H9 (cell line): ENCODE measurements around the gene ADAM17. TPM values are rescaled to one million over a fixed set of nuclear protein-coding genes. Genes with fewer than 3 reads are reported as not detected.

Experiments
- DNase-seq: peaks from one replicate; pipeline ENCODE4 v3.0.0-alpha.2; 2017
- H2AFZ ChIP-seq: one replicate; pipeline ENCODE4 v1.6.1; 2013; ENCODE audit warnings: mild to moderate bottlenecking, low read length, control low read depth, moderate library complexity
- H2AK5ac ChIP-seq: 2 replicates; pipeline ENCODE4 v1.6.1; 2013; ENCODE audit warnings: low read length, control low read depth, mixed read lengths; ENCODE audit not compliant: insufficient read length
- H2BK120ac ChIP-seq: one replicate; pipeline ENCODE4 v1.6.1; 2013; ENCODE audit warnings: low read depth, mild to moderate bottlenecking, low read length, control low read depth, inconsistent platforms; ENCODE audit not compliant: poor library complexity, severe bottlenecking
- H2BK12ac ChIP-seq: 2 replicates; pipeline ENCODE4 v1.6.1; 2013; ENCODE audit warnings: low read length, control low read depth, mixed read lengths, low read depth; ENCODE audit not compliant: insufficient read length
- H2BK15ac ChIP-seq: 2 replicates; pipeline ENCODE4 v1.6.1; 2013; ENCODE audit warnings: low read depth, low read length, control low read depth
- H2BK20ac ChIP-seq: one replicate; pipeline ENCODE4 v1.6.1; 2013; ENCODE audit warnings: low read depth, mild to moderate bottlenecking, low read length, control low read depth, inconsistent platforms; ENCODE audit not compliant: poor library complexity, severe bottlenecking
- H2BK5ac ChIP-seq: 2 replicates; pipeline ENCODE4 v1.6.1; 2013; ENCODE audit warnings: low read length, control low read depth, mixed read lengths; ENCODE audit not compliant: insufficient read length
- H3K14ac ChIP-seq: 2 replicates; pipeline ENCODE4 v1.6.1; 2013; ENCODE audit warnings: low read length, control low read depth; ENCODE audit not compliant: insufficient read depth
- H3K18ac ChIP-seq: 2 replicates; pipeline ENCODE4 v1.6.1; 2013; ENCODE audit warnings: low read depth, mild to moderate bottlenecking, mixed read lengths, low read length, control low read depth; ENCODE audit not compliant: insufficient read length
- H3K23ac ChIP-seq: 2 replicates; pipeline ENCODE4 v1.6.1; 2013; ENCODE audit warnings: low read length, control low read depth, mixed read lengths, low read depth; ENCODE audit not compliant: insufficient read length
- H3K23me2 ChIP-seq: 2 replicates; pipeline ENCODE4 v1.6.1; 2013; ENCODE audit warnings: low read depth, mild to moderate bottlenecking, mixed read lengths, low read length, control low read depth; ENCODE audit not compliant: insufficient read length, poor library complexity, severe bottlenecking
- H3K27ac ChIP-seq: 2 replicates; pipeline ENCODE4 v1.5.1; 2013; ENCODE audit warnings: low read length, control low read depth, mixed read lengths, low read depth; ENCODE audit not compliant: insufficient read length
- H3K27me3 ChIP-seq: 2 replicates; pipeline ENCODE4 v1.6.1; 2013; ENCODE audit warnings: low read length, control low read depth, inconsistent platforms; ENCODE audit not compliant: insufficient read depth
- H3K4ac ChIP-seq: 2 replicates; pipeline ENCODE4 v1.6.1; 2013; ENCODE audit warnings: low read depth, mild to moderate bottlenecking, control low read depth, inconsistent platforms, low read length, moderate library complexity
- H3K4me1 ChIP-seq: 2 replicates; pipeline ENCODE4 v1.6.1; 2013; ENCODE audit warnings: low read length, control low read depth, inconsistent platforms; ENCODE audit not compliant: insufficient read depth
- H3K4me2 ChIP-seq: 2 replicates; pipeline ENCODE4 v1.6.1; 2013; ENCODE audit warnings: low read length, control low read depth, mixed read lengths; ENCODE audit not compliant: insufficient read length, insufficient read depth
- H3K56ac ChIP-seq: 2 replicates; pipeline ENCODE4 v1.6.1; 2013; ENCODE audit warnings: low read depth, mild to moderate bottlenecking, mixed read lengths, low read length, control low read depth; ENCODE audit not compliant: insufficient read length
- H3K79me1 ChIP-seq: 2 replicates; pipeline ENCODE4 v1.6.1; 2013; ENCODE audit warnings: low read depth, mild to moderate bottlenecking, moderate library complexity, low read length, control low read depth, inconsistent platforms; ENCODE audit not compliant: insufficient read depth, poor library complexity, severe bottlenecking
- H3K79me2 ChIP-seq: 2 replicates; pipeline ENCODE4 v1.6.1; 2013; ENCODE audit warnings: low read length, control low read depth, inconsistent platforms; ENCODE audit not compliant: insufficient read depth
- H3K9ac ChIP-seq: 2 replicates; pipeline ENCODE4 v1.6.1; 2013; ENCODE audit warnings: low read length, control low read depth, mixed read lengths; ENCODE audit not compliant: insufficient read length; ENCODE audit errors: extremely low read depth
- H3K9me3 ChIP-seq: one replicate; pipeline ENCODE4 v1.6.1; 2013; ENCODE audit warnings: low read depth, low read length, inconsistent platforms; ENCODE audit not compliant: control insufficient read depth
- H3T11ph ChIP-seq: one replicate; pipeline ENCODE4 v1.6.1; 2013; ENCODE audit warnings: mild to moderate bottlenecking, low read length, control low read depth, inconsistent platforms
- H4K20me1 ChIP-seq: one replicate; pipeline ENCODE4 v1.6.1; 2013; ENCODE audit not compliant: control insufficient read depth, insufficient read length, insufficient read depth
- H4K5ac ChIP-seq: 2 replicates; pipeline ENCODE4 v1.6.1; 2013; ENCODE audit warnings: low read depth, mild to moderate bottlenecking, mixed read lengths, low read length, control low read depth; ENCODE audit not compliant: insufficient read length
- H4K8ac ChIP-seq: replicated peaks from 2 replicates; pipeline ENCODE4 v1.6.1; 2013; ENCODE audit warnings: low read length, control low read depth, mixed read lengths, low read depth; ENCODE audit not compliant: insufficient read length
- H4K91ac ChIP-seq: 2 replicates; pipeline ENCODE4 v1.6.1; 2013; ENCODE audit warnings: low read depth, mild to moderate bottlenecking, moderate library complexity, mixed read lengths, low read length, control low read depth; ENCODE audit not compliant: insufficient read length
- H3K27ac Mint-ChIP-seq, 3 experiments: 2 replicates in 2 of 3; 3 replicates in 1 of 3; pipeline ENCODE4 v1.8.0; 2020 to 2021; ENCODE audit warnings: mixed read lengths in 3 of 3, mild to moderate bottlenecking in 1 of 3, moderate library complexity in 1 of 3
- H3K27me3 Mint-ChIP-seq: 2 replicates; pipeline ENCODE4 v1.8.0; 2021; ENCODE audit warnings: low read depth, mild to moderate bottlenecking, moderate library complexity, mixed read lengths
- H3K36me3 Mint-ChIP-seq, 3 experiments: 2 replicates in 2 of 3; 3 replicates in 1 of 3; pipeline ENCODE4 v1.8.0; 2020 to 2021; ENCODE audit warnings: low read depth in 3 of 3, mixed read lengths in 3 of 3; ENCODE audit not compliant: insufficient read depth in 1 of 3
- H3K4me1 Mint-ChIP-seq, 2 experiments: 2 replicates each; pipeline ENCODE4 v1.8.0; 2020; ENCODE audit warnings: mixed read lengths in 2 of 2
- H3K4me3 Mint-ChIP-seq, 2 experiments: 2 replicates in 1 of 2; 3 replicates in 1 of 2; pipeline ENCODE4 v1.8.0; 2020 to 2021; ENCODE audit warnings: mild to moderate bottlenecking in 2 of 2, mixed read lengths in 2 of 2, moderate library complexity in 1 of 2
- H3K9me3 Mint-ChIP-seq, 2 experiments: 2 replicates in 1 of 2; 3 replicates in 1 of 2; pipeline ENCODE4 v1.8.0; 2020; ENCODE audit warnings: mild to moderate bottlenecking in 2 of 2, mixed read lengths in 2 of 2, moderate library complexity in 1 of 2
- CTCF ChIP-seq: fragments of 200-600 bp; sonication (generic); conservative IDR thresholded peaks from 3 replicates; pipeline ENCODE4 v1.8.0; 2021; ENCODE audit warnings: antibody characterized with exemption, mild to moderate bottlenecking
- WGBS: extraction: QIAGEN DNeasy Blood & Tissue Kit; methylation state at CpG from one replicate; pipeline ENCODE4 v1.1.7; 2013; ENCODE audit warnings: missing lambda C conversion rate, low lambda C conversion rate, mixed read lengths; ENCODE audit not compliant: insufficient read length; ENCODE audit errors: extremely low coverage; 5-methylcytosine and 5-hydroxymethylcytosine counted together
- total RNA-seq: library from RNA; stranded (reverse); gene quantifications from 2 replicates; pipeline ENCODE4 v1.2.1, GENCODE V29; 2021

Gene ADAM17
- total RNA-seq, 1 experiment from 2014 or later = 26.3 TPM

GRCh38 chr2:9471206-9471605 is 84.4 kb downstream of the ADAM17 start:
- no peak for TF ChIP-seq CTCF
- no peaks in the 10 kb centered on the region for H3K9me3 ChIP-seq

More at GRCh38 chr2:9471206-9471605, 84.4 kb downstream of the ADAM17 start:
- Mint-ChIP-seq H3K27ac (no peak overlapping the region), H3K4me1 (peaks cover 9 to 11% of the 10 kb centered on the region in 2 experiments), H3K9me3 (no peaks in the 10 kb centered on the region), H3K27me3 (peaks cover 4% of the 10 kb centered on the region), H3K36me3 (peaks cover 11 to 43% (median 39%) of the 10 kb centered on the region in 3 experiments; a peak in 6 of 7 replicates), H3K4me3 (no peak overlapping the region)
- H4K91ac ChIP-seq = no peak overlapping the region
- no peak overlapping the region for H2BK12ac ChIP-seq
- no peak overlapping the region for H2AK5ac ChIP-seq
- H3T11ph ChIP-seq = no peak overlapping the region
- H3K79me2 ChIP-seq = no peaks in the 10 kb centered on the region
- H2AFZ ChIP-seq = no peak overlapping the region
- no peak overlapping the region for H3K18ac ChIP-seq
- H3K27me3 ChIP-seq = no peaks in the 10 kb centered on the region
- no peak overlapping the region for H4K8ac ChIP-seq
- H3K23ac ChIP-seq = no peak overlapping the region
- no CpG with 5 or more reads among the region's 5 CpGs for WGBS
- H3K9ac ChIP-seq = no peak overlapping the region
- no peaks in the 10 kb centered on the region for H3K79me1 ChIP-seq
- H3K4me1 ChIP-seq = no peaks in the 10 kb centered on the region
- H2BK120ac ChIP-seq = no peak overlapping the region
- no peak overlapping the region for H3K27ac ChIP-seq
- no peak overlapping the region for H3K56ac ChIP-seq
- H2BK5ac ChIP-seq = no peak overlapping the region
- no peak overlapping the region for H4K5ac ChIP-seq
- no peak overlapping the region for H3K4me2 ChIP-seq
- no peak overlapping the region for H2BK15ac ChIP-seq
- no peak for DNase-seq
- no peak overlapping the region for H2BK20ac ChIP-seq
- no peaks in the 10 kb centered on the region for H4K20me1 ChIP-seq
- peaks cover 9% of the 10 kb centered on the region for H3K23me2 ChIP-seq
- H3K4ac ChIP-seq = no peak overlapping the region
- H3K14ac ChIP-seq = no peak overlapping the region
